Endothelial cell of umbilical vein (primary cell): ENCODE results near the gene ALKBH5. TPM values are rescaled to one million over a fixed set of nuclear protein-coding genes. Genes with fewer than 3 reads are reported as not detected.

Experiments used
- BruUV-seq: library from RNA; stranded (reverse); fragments of 400-500 nt; replicated peaks from 2 replicates; lab custom pipeline; 2021; lab: Mats Ljungman, UMichigan
- CTCF ChIA-PET: fragments of 300-600, 350-600 bp; sonication (Branson Sonifier 250); formaldehyde crosslinking; loops from one replicate; lab custom pipeline; 2021; ENCODE audit warnings: antibody characterized with exemption, inconsistent platforms; lab: Charles Lee
- POLR2A ChIA-PET: fragments of 300-600, 350-600 bp; sonication (Branson Sonifier 250); formaldehyde crosslinking; loops from one replicate; lab custom pipeline; 2021; ENCODE audit warnings: antibody characterized with exemption, inconsistent platforms; lab: Charles Lee
- DNase-seq: peaks from one replicate; pipeline ENCODE4 v3.0.0-alpha.2; 2011; ENCODE audit warnings: low read depth, low spot score
- FAIRE-seq: peaks from 2 replicates; lab custom pipeline; 2011; peaks lifted over from hg19 to GRCh38; lab: Jason Lieb, UNC
- H2AFZ ChIP-seq: 2 replicates; pipeline ENCODE4 v1.6.0; 2012; ENCODE audit warnings: low read depth, low read length, control low read depth, inconsistent platforms
- H3K27ac ChIP-seq: 2 replicates; pipeline ENCODE4 v1.5.1; 2011; ENCODE audit warnings: low read depth, mild to moderate bottlenecking, control low read depth, low read length, moderate library complexity; ENCODE audit not compliant: insufficient read depth
- H3K27me3 ChIP-seq, 2 experiments: 2 replicates each; pipeline versions ENCODE4 v1.6.0 to v1.6.1; 2011; ENCODE audit warnings: low read length in 2 of 2, mixed read lengths in 1 of 2; ENCODE audit not compliant: control insufficient read depth in 2 of 2, insufficient read depth in 2 of 2
- H3K36me3 ChIP-seq, 2 experiments: 2 replicates in 1 of 2; 3 replicates in 1 of 2; pipeline ENCODE4 v1.5.1; 2011; ENCODE audit warnings: low read length in 2 of 2, mild to moderate bottlenecking in 1 of 2, moderate library complexity in 1 of 2; ENCODE audit not compliant: control insufficient read depth in 2 of 2, insufficient read depth in 2 of 2; ENCODE audit errors: extremely low read depth in 1 of 2
- H3K4me1 ChIP-seq: 3 replicates; pipeline ENCODE4 v1.5.1; 2011; ENCODE audit warnings: mild to moderate bottlenecking, low read length; ENCODE audit not compliant: control insufficient read depth, insufficient read depth; ENCODE audit errors: extremely low read depth
- H3K4me2 ChIP-seq: 2 replicates; pipeline ENCODE4 v1.6.1; 2011; ENCODE audit warnings: low read length, control low read depth, mixed read lengths; ENCODE audit not compliant: insufficient read depth
- H3K4me3 ChIP-seq, 3 experiments: fragments of 200-600 bp in 1 of 3; sonication (generic), shearing (Covaris generic) in 1 of 3; replicated peaks in 1 of 3; 2 replicates each; pipeline ENCODE4 v1.5.1; 2011 to 2016; ENCODE audit warnings: control low read depth in 3 of 3, low read length in 3 of 3, mild to moderate bottlenecking in 2 of 3, inconsistent platforms in 1 of 3, low read depth in 1 of 3, moderate library complexity in 1 of 3; ENCODE audit not compliant: insufficient read depth in 1 of 3
- H3K79me2 ChIP-seq: 2 replicates; pipeline ENCODE4 v1.6.0; 2012; ENCODE audit warnings: low read length, inconsistent platforms; ENCODE audit not compliant: control insufficient read depth, insufficient read depth
- H3K9ac ChIP-seq: replicated peaks from 2 replicates; pipeline ENCODE3; 2011; ENCODE audit warnings: low read length, control low read depth; ENCODE audit not compliant: insufficient read depth; ENCODE audit errors: extremely low read depth
- H3K9me1 ChIP-seq: replicated peaks from 3 replicates; pipeline ENCODE4 v1.6.0; 2011; ENCODE audit warnings: mild to moderate bottlenecking, low read length; ENCODE audit not compliant: control insufficient read depth, insufficient read depth; ENCODE audit errors: extremely low read depth
- H3K9me3 ChIP-seq: replicated peaks from 2 replicates; pipeline ENCODE4 v1.5.1; 2012; ENCODE audit warnings: low read length, inconsistent platforms; ENCODE audit not compliant: control insufficient read depth, insufficient read depth
- H4K20me1 ChIP-seq: replicated peaks from 2 replicates; pipeline ENCODE3; 2011; ENCODE audit warnings: mild to moderate bottlenecking, low read length; ENCODE audit not compliant: control insufficient read depth, insufficient read depth; ENCODE audit errors: extremely low read depth
- EZH2 ChIP-seq: IDR thresholded peaks from 2 replicates; pipeline ENCODE4 v1.6.1; 2012; ENCODE audit warnings: borderline replicate concordance, low read depth, mild to moderate bottlenecking, moderate library complexity, low read length, inconsistent platforms; ENCODE audit not compliant: severe bottlenecking
- FOS ChIP-seq: IDR thresholded peaks from 2 replicates; pipeline ENCODE4 v1.6.1; 2011; ENCODE audit warnings: mild to moderate bottlenecking, low read length, moderate library complexity, borderline replicate concordance; ENCODE audit not compliant: insufficient read depth
- GATA2 ChIP-seq: IDR thresholded peaks from 2 replicates; pipeline ENCODE4 v1.7.0; 2011; ENCODE audit warnings: low read depth, mild to moderate bottlenecking, moderate library complexity, mixed read lengths, low read length; ENCODE audit not compliant: insufficient read length, insufficient read depth
- dilution Hi-C: fragments of 300-500 bp; cut with MboI; formaldehyde crosslinking; loops from one replicate; pipeline ENCODE4 v1.15.0; 2019; ENCODE audit warnings: low sequenced_read_pairs; ENCODE audit not compliant: extremely low pct_ligation_motif_present
- intact Hi-C: fragments of 100-400 bp; cut with micrococcal nuclease; formaldehyde crosslinking; loops from one replicate; pipeline ENCODE4 v1.10.0; 2022
- polyA plus RNA-seq, 4 experiments: library from polyadenylated mRNA; depleted of rRNA in 3 of 4; stranded (reverse) in 3 of 4; unstranded in 1 of 4; fragments of >200 nt; gene quantifications; 2 replicates each; pipeline versions ENCODE4 v1.2.1 to v1.2.3, GENCODE V29; 2011 to 2012; ENCODE audit warnings: missing spikeins in 1 of 4
- total RNA-seq: library from RNA; stranded (reverse); gene quantifications from 2 replicates; pipeline ENCODE4 v1.2.3, GENCODE V29; 2021
- TF ChIP-seq, protein P1 (sequence below), 2 donors: IDR thresholded peaks; 1 replicate in 1 of 2; 2 replicates in 1 of 2; pipeline ENCODE4 v1.5.1; 2011; ENCODE audit warnings: low read length in 2 of 2, mild to moderate bottlenecking in 2 of 2, moderate library complexity in 2 of 2, control low read depth in 1 of 2, inconsistent platforms in 1 of 2, low read depth in 1 of 2; ENCODE audit not compliant: insufficient read depth in 1 of 2; ENCODE audit errors: extremely low read depth in 1 of 2
- TF ChIP-seq, protein P2 (sequence below): IDR thresholded peaks from 2 replicates; pipeline ENCODE4 v1.6.1; 2011; ENCODE audit not compliant: insufficient read depth, insufficient read length

Gene ALKBH5
- total and polyA plus RNA-seq, 2 donors (not counting 3 experiments of a cell fraction or from before 2014, with no cell fraction given): 55.3 to 71.0 TPM

GRCh38 chr17:18141210-18141803, 42.3 kb upstream of the ALKBH5 start:
- ChIA-PET POLR2A (no interaction called here), CTCF (interaction anchor here (0.6 to 3.5 kb wide), 27 partner anchors 8 to 355 kb away, joined by 3 to 37 read pairs (median 4); partner anchors contain the start of gene ALKBH5)
- no peaks in the 10 kb centered on the region for H3K9me3 ChIP-seq
- H4K20me1 ChIP-seq: no peaks in the 10 kb centered on the region
- H3K27ac ChIP-seq: no peak overlapping the region
- no peak overlapping the region for H3K9ac ChIP-seq
- no peaks in the 10 kb centered on the region for H3K36me3 ChIP-seq
- no peaks in the 10 kb centered on the region for H3K27me3 ChIP-seq
- TF ChIP-seq, protein P1, sequence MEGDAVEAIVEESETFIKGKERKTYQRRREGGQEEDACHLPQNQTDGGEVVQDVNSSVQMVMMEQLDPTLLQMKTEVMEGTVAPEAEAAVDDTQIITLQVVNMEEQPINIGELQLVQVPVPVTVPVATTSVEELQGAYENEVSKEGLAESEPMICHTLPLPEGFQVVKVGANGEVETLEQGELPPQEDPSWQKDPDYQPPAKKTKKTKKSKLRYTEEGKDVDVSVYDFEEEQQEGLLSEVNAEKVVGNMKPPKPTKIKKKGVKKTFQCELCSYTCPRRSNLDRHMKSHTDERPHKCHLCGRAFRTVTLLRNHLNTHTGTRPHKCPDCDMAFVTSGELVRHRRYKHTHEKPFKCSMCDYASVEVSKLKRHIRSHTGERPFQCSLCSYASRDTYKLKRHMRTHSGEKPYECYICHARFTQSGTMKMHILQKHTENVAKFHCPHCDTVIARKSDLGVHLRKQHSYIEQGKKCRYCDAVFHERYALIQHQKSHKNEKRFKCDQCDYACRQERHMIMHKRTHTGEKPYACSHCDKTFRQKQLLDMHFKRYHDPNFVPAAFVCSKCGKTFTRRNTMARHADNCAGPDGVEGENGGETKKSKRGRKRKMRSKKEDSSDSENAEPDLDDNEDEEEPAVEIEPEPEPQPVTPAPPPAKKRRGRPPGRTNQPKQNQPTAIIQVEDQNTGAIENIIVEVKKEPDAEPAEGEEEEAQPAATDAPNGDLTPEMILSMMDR (IDR thresholded peaks at IDR 0.05; ENCODE audit: extremely low read depth in 1 of 2, insufficient read depth in 1 of 2, low read depth in 1 of 2, low read length in 2 of 2): peak; percentile 38 to 42
- no peak for TF ChIP-seq EZH2
- FAIRE-seq (peak; percentile 84), DNase-seq (peak; percentile 68)
- intact Hi-C loops: loop anchor here (1.0 to 5.0 kb wide), 2 partner anchors 42 to 76 kb away; partner anchors contain the start of gene ALKBH5
- BruUV-seq: no TSS peak
- no peak overlapping the region for H3K4me3 ChIP-seq
- H2AFZ ChIP-seq: no peak overlapping the region
- no peaks in the 10 kb centered on the region for H3K9me1 ChIP-seq
- H3K4me2 ChIP-seq: no peak overlapping the region
- H3K79me2 ChIP-seq: no peaks in the 10 kb centered on the region
- H3K4me1 ChIP-seq: peaks cover 4% of the 10 kb centered on the region
- dilution Hi-C loops: no loop called here

GRCh38 chr17:18142417-18142816, 41.2 kb upstream of the ALKBH5 start:
- no peak overlapping the region for H2AFZ ChIP-seq
- intact Hi-C loops: loop anchor here (5.0 kb wide), 1 partner anchor 75 kb away; no protein-coding TSS in a partner anchor
- no TSS peak for BruUV-seq
- no peaks in the 10 kb centered on the region for H3K9me1 ChIP-seq
- peaks cover 4% of the 10 kb centered on the region for H3K4me1 ChIP-seq
- H3K27ac ChIP-seq: no peak overlapping the region
- H3K27me3 ChIP-seq: no peaks in the 10 kb centered on the region
- H3K4me3 ChIP-seq: no peak overlapping the region
- no peaks in the 10 kb centered on the region for H3K9me3 ChIP-seq
- H3K79me2 ChIP-seq: no peaks in the 10 kb centered on the region
- H3K4me2 ChIP-seq: no peak overlapping the region
- dilution Hi-C loops: no loop called here
- FAIRE-seq (no peak), DNase-seq (no peak)
- no peak overlapping the region for H3K9ac ChIP-seq
- H3K36me3 ChIP-seq: no peaks in the 10 kb centered on the region
- no peaks in the 10 kb centered on the region for H4K20me1 ChIP-seq
- TF ChIP-seq, protein P2, sequence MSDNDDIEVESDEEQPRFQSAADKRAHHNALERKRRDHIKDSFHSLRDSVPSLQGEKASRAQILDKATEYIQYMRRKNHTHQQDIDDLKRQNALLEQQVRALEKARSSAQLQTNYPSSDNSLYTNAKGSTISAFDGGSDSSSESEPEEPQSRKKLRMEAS: no peak
- no peak for TF ChIP-seq EZH2
- no peak for TF ChIP-seq GATA2
- no peak for TF ChIP-seq FOS
- POLR2A ChIA-PET: no interaction called here
- CTCF ChIA-PET: interaction anchor here (0.8 to 3.5 kb wide), 8 partner anchors 9 to 105 kb away, joined by 3 to 37 read pairs (median 4); partner anchors contain the start of gene ALKBH5
